CD4-positive, alpha-beta T cell (primary cell): Measurements from ENCODE around the gene CDKN2B-AS1. TPM values are rescaled to one million over a fixed set of nuclear protein-coding genes. Genes with fewer than 3 reads are reported as not detected.
"Not testable (repeated sequence)": the region's sequence is repeated elsewhere in the genome, so short reads cannot be mapped to it uniquely, and the experiment has no call there.

Source experiments
- ATAC-seq: fragments of 200-7000 bp; cut with Tn5 transposase; one replicate; pipeline ENCODE4 v1.10.0; 2022; ENCODE audit warnings: mild to moderate bottlenecking; ENCODE audit not compliant: poor library complexity
- CTCF ChIA-PET: fragments of 350-600 bp; sonication (Branson Sonifier 250); formaldehyde crosslinking; loops from one replicate; lab custom pipeline; 2021; ENCODE audit warnings: antibody characterized with exemption, inconsistent platforms; lab: Charles Lee
- POLR2A ChIA-PET: fragments of 350-600 bp; sonication (Branson Sonifier 250); formaldehyde crosslinking; loops from one replicate; lab custom pipeline; 2021; ENCODE audit warnings: antibody characterized with exemption, inconsistent platforms; lab: Charles Lee
- DNase-seq, 14 experiments: peaks; one replicate each; pipeline ENCODE4 v3.0.0-alpha.2; 2013 to 2020; ENCODE audit warnings: mixed read lengths in 2 of 14
- H3K27ac ChIP-seq, 2 donors: one replicate each; pipeline versions ENCODE4 v1.5.1 to v1.7.0; 2013; ENCODE audit warnings: low read length in 2 of 2, low read depth in 1 of 2, mild to moderate bottlenecking in 1 of 2
- H3K27me3 ChIP-seq, 2 experiments: 1 replicate in 1 of 2; 2 replicates in 1 of 2; pipeline versions ENCODE4 v1.6.1 to v1.7.0; 2013; ENCODE audit warnings: low read length in 2 of 2, control low read depth in 1 of 2, mild to moderate bottlenecking in 1 of 2, moderate library complexity in 1 of 2; ENCODE audit not compliant: insufficient read depth in 2 of 2, control insufficient read depth in 1 of 2
- H3K36me3 ChIP-seq: one replicate; pipeline ENCODE4 v1.6.1; 2013; ENCODE audit warnings: low read length, control low read depth; ENCODE audit not compliant: insufficient read depth
- H3K4me1 ChIP-seq: one replicate; pipeline ENCODE4 v1.6.1; 2013; ENCODE audit warnings: low read length, control low read depth; ENCODE audit not compliant: insufficient read depth
- H3K4me3 ChIP-seq: one replicate; pipeline ENCODE4 v1.5.1; 2013; ENCODE audit warnings: mild to moderate bottlenecking, low read length, moderate library complexity
- H3K9me3 ChIP-seq, 2 experiments: 1 replicate in 1 of 2; 2 replicates in 1 of 2; pipeline versions ENCODE4 v1.6.1 to v1.7.0; 2013; ENCODE audit warnings: low read length in 2 of 2, mild to moderate bottlenecking in 2 of 2, control low read depth in 1 of 2, moderate library complexity in 1 of 2; ENCODE audit not compliant: control insufficient read depth in 1 of 2, insufficient read depth in 1 of 2
- H3K27ac Mint-ChIP-seq: one replicate; pipeline ENCODE4 v1.8.0; 2020; ENCODE audit warnings: mixed read lengths
- H3K27me3 Mint-ChIP-seq: one replicate; pipeline ENCODE4 v1.8.0; 2021; ENCODE audit warnings: mixed read lengths
- H3K36me3 Mint-ChIP-seq: one replicate; pipeline ENCODE4 v1.8.0; 2021; ENCODE audit warnings: low read depth, mixed read lengths
- H3K4me1 Mint-ChIP-seq: one replicate; pipeline ENCODE4 v1.8.0; 2021; ENCODE audit warnings: low read depth, mixed read lengths
- H3K4me3 Mint-ChIP-seq: one replicate; pipeline ENCODE4 v1.8.0; 2020; ENCODE audit warnings: mild to moderate bottlenecking, mixed read lengths
- H3K9me3 Mint-ChIP-seq: one replicate; pipeline ENCODE4 v1.8.0; 2020; ENCODE audit warnings: mixed read lengths
- CTCF ChIP-seq: fragments of 200-600 bp; IDR thresholded peaks from one replicate; pipeline ENCODE4 v1.8.0; 2022; ENCODE audit warnings: antibody characterized with exemption, mild to moderate bottlenecking
- intact Hi-C, 2 experiments: fragments of 100-400 bp; cut with DNase I in 1 of 2; cut with micrococcal nuclease in 1 of 2; formaldehyde crosslinking; loops; one replicate each; pipeline versions ENCODE4 v1.15.1 to v1.9.0; 2023 to 2025; cut with DNase I, micrococcal nuclease
- polyA plus RNA-seq, 2 donors: library from polyadenylated mRNA; unstranded; fragments of 120-200 nt; gene quantifications; one replicate each; pipeline ENCODE4 v1.2.1, GENCODE V29; 2013
- total RNA-seq, 174 experiments: library from RNA in 2 of 174; stranded (reverse) in 2 of 174; gene quantifications; one replicate each; pipeline ENCODE4 v1.2.3 and lab custom pipeline; 2021 to 2026

The CDKN2B-AS1 gene
- total RNA-seq = under 1 TPM; 0.25 to 0.30 TPM
- 0.48 TPM for polyA plus RNA-seq (2013, experiment 1 of 2)
- polyA plus RNA-seq (2013, experiment 2 of 2) = 0.50 TPM
- 0.10 to 9.0 (median 1.3) reads per million in 172 experiments for total RNA-seq (lab: John Stamatoyannopoulos, UW)

DNA sequence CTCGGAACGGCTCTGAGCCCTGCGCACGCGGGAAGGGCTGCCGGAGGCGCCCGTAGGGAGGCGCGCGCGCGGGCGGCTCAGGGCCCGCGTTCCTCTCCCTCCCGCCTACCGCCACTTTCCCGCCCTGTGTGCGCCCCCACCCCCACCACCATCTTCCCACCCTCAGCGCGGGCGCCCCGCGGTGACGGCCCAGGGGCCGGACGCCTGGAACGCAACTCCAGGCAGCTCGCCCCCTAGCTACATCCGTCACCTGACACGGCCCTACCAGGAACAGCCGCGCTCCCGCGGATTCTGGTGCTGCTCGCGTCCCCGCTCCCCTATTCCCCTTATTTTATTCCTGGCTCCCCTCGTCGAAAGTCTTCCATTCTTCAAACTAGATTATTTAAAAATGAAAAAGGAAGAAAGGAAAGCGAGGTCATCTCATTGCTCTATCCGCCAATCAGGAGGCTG is at the start of gene CDKN2B-AS1:
CDKN2B-AS1 (plus strand) TSS at position 236 of the 450 bp plus-strand sequence.
- ATAC-seq (peak; percentile 40), DNase-seq (peak in 7 of 14 experiments; percentile 16 to 73 (median 43))
- no peaks in the 10 kb centered on the region for H3K9me3 Mint-ChIP-seq
- CTCF ChIA-PET = interaction anchor here (0.6 to 2.9 kb wide), 5 partner anchors 12 to 197 kb away, joined by 3 to 17 read pairs (median 4); no protein-coding TSS in a partner anchor
- H3K4me1 Mint-ChIP-seq = peaks cover 11% of the 10 kb centered on the region
- intact Hi-C loops = no loop called here
- H3K36me3 Mint-ChIP-seq = peaks cover 10% of the 10 kb centered on the region
- H3K4me3 Mint-ChIP-seq = peak within 1 kb of the TSS; percentile 100
- Histone ChIP-seq H3K36me3 (no peaks in the 10 kb centered on the region), H3K9me3 (peaks cover 0 to 5% of the 10 kb centered on the region in 2 experiments), H3K27ac (peak within 1 kb of the TSS in 1 of 2 donors; percentile 74), H3K4me3 (peak within 1 kb of the TSS; percentile 88), H3K4me1 (peaks cover 20% of the 10 kb centered on the region), H3K27me3 (peaks cover 7 to 21% of the 10 kb centered on the region in 2 experiments)
- no peak for TF ChIP-seq CTCF
- H3K27me3 Mint-ChIP-seq = peaks cover 52% of the 10 kb centered on the region
- POLR2A ChIA-PET = interaction anchor here (0.7 to 2.3 kb wide), 4 partner anchors 13 to 191 kb away, joined by 3 to 19 read pairs (median 4); no protein-coding TSS in a partner anchor
- peak within 1 kb of the TSS; percentile 78 for H3K27ac Mint-ChIP-seq

DNA sequence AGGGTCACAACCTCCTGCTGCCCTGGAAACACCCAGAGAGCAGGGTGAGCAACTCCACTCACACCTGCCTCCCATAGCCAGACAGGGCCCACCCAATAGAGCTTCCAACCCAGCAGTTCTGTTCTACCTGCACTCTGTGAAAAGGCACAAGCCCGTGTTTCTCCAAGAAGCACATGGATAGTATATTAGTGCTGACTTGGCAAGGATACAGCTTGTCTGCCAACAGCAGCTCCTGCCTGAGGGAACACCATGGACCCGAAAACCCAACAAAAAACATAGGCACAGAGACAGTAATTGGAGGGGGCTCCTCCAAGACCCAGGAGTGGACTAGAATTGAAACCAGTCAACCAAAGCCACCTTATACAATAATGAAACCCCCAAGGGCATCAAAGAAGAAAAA is 49.0 kb upstream of the CDKN2B-AS1 start:
- no peaks in the 10 kb centered on the region for H3K36me3 ChIP-seq
- DNase-seq = no peak
- Mint-ChIP-seq H3K27ac (no peak overlapping the region), H3K9me3 (no peaks in the 10 kb centered on the region), H3K27me3 (peaks cover 24% of the 10 kb centered on the region), H3K36me3 (no peaks in the 10 kb centered on the region), H3K4me1 (no peaks in the 10 kb centered on the region), H3K4me3 (no peak overlapping the region)
- no peaks in the 10 kb centered on the region for H3K4me1 ChIP-seq
- intact Hi-C loops = no loop called here
- POLR2A ChIA-PET = no interaction called here
- CTCF ChIA-PET = no interaction called here
- TF ChIP-seq CTCF = no peak
- no peak overlapping the region for H3K4me3 ChIP-seq
- H3K27ac ChIP-seq = no peak overlapping the region
- peaks cover 3 to 5% of the 10 kb centered on the region in 2 experiments for H3K27me3 ChIP-seq
- ATAC-seq = no peak
- peaks cover 0 to 10% of the 10 kb centered on the region in 2 experiments for H3K9me3 ChIP-seq

- ChIA-PET CTCF (no interaction called here), POLR2A (no interaction called here)
- H3K27me3 Mint-ChIP-seq = peaks cover 49% of the 10 kb centered on the region
- Histone ChIP-seq H3K27me3 (peaks cover 12 to 21% of the 10 kb centered on the region in 2 experiments), H3K4me1 (no peaks in the 10 kb centered on the region), H3K36me3 (no peaks in the 10 kb centered on the region), H3K4me3 (no peak overlapping the region), H3K27ac (no peak overlapping the region), H3K9me3 (peaks cover 0 to 6% of the 10 kb centered on the region in 2 experiments)
- no peak for ATAC-seq
- intact Hi-C loops = no loop called here
- H3K36me3 Mint-ChIP-seq = no peaks in the 10 kb centered on the region
- H3K27ac Mint-ChIP-seq = no peak overlapping the region
- DNase-seq = no peak
- peaks cover 7% of the 10 kb centered on the region for H3K9me3 Mint-ChIP-seq
- TF ChIP-seq CTCF = no peak
- H3K4me3 Mint-ChIP-seq = no peak overlapping the region
- no peaks in the 10 kb centered on the region for H3K4me1 Mint-ChIP-seq
Measured at GRCh38 chr9:21958833-21959232, 35.8 kb upstream of the CDKN2B-AS1 start.

DNA sequence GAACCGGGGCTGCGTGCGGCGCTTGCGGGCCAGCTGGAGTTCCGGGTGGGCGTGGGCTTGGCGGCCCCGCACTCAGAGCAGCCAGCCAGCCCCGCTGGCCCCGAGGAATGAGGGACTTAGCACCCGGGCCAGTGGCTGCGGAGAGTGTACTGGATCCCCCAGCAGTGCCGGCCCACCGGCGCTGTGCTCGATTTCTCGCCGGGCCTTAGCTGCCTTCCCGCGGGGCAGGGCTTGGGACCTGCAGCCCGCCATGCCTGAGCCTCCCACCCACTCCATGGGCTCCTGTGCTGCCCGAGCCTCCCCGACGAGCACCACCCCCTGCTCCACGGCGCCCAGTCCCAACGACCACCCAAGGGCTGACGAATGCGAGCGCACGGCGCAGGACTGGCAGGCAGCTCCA is 35.3 kb upstream of the CDKN2B-AS1 start:
- CTCF ChIA-PET, H3K4me1 Mint-ChIP-seq, H3K9me3 ChIP-seq, H3K27ac ChIP-seq, H3K9me3 Mint-ChIP-seq, POLR2A ChIA-PET, H3K36me3 ChIP-seq, H3K4me3 Mint-ChIP-seq, intact Hi-C loops, ATAC-seq, H3K4me1 ChIP-seq, DNase-seq, H3K36me3 Mint-ChIP-seq, H3K27ac Mint-ChIP-seq, H3K4me3 ChIP-seq: not testable (repeated sequence)
- H3K27me3 Mint-ChIP-seq = peaks cover 54% of the 10 kb centered on the region
- peaks cover 12 to 26% of the 10 kb centered on the region in 2 experiments for H3K27me3 ChIP-seq
